C4-2B (cell line): Measurements from ENCODE around the gene TUBA1B.

ENCODE experiments used
- ZFX ChIP-seq: fragments of 450-650 bp; IDR thresholded peaks from 2 replicates; pipeline ENCODE4 v1.6.1; 2017
- TF ChIP-seq, protein P1 (sequence below): fragments of 450-650 bp; conservative IDR thresholded peaks from 2 replicates; pipeline ENCODE4 v1.5.1; 2017; ENCODE audit warnings: mild to moderate bottlenecking

- TF ChIP-seq, protein P1, sequence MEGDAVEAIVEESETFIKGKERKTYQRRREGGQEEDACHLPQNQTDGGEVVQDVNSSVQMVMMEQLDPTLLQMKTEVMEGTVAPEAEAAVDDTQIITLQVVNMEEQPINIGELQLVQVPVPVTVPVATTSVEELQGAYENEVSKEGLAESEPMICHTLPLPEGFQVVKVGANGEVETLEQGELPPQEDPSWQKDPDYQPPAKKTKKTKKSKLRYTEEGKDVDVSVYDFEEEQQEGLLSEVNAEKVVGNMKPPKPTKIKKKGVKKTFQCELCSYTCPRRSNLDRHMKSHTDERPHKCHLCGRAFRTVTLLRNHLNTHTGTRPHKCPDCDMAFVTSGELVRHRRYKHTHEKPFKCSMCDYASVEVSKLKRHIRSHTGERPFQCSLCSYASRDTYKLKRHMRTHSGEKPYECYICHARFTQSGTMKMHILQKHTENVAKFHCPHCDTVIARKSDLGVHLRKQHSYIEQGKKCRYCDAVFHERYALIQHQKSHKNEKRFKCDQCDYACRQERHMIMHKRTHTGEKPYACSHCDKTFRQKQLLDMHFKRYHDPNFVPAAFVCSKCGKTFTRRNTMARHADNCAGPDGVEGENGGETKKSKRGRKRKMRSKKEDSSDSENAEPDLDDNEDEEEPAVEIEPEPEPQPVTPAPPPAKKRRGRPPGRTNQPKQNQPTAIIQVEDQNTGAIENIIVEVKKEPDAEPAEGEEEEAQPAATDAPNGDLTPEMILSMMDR: no peak
- no peak for TF ChIP-seq ZFX
Observed at GRCh38 chr12:49137476-49137875, 6.3 kb upstream of the TUBA1B start.
